ENCODE data around the gene UGT1A8.
A peak's percentile ranks its signal among the peaks of the same experiment; 100 is the strongest.
"Not testable (repeated sequence)": the region's sequence is repeated elsewhere in the genome, so short reads cannot be mapped to it uniquely, and the experiment has no call there.

The UGT1A8 gene

GRCh38 chr2:233688341-233688740 is 70.9 kb downstream of the UGT1A8 start:
- no peak for DNase-seq (ENCODE audit: low spot score)

- DNase-seq (ENCODE audit: low spot score) = no peak
Measured at GRCh38 chr2:233689031-233689430, 71.6 kb downstream of the UGT1A8 start.

DNA sequence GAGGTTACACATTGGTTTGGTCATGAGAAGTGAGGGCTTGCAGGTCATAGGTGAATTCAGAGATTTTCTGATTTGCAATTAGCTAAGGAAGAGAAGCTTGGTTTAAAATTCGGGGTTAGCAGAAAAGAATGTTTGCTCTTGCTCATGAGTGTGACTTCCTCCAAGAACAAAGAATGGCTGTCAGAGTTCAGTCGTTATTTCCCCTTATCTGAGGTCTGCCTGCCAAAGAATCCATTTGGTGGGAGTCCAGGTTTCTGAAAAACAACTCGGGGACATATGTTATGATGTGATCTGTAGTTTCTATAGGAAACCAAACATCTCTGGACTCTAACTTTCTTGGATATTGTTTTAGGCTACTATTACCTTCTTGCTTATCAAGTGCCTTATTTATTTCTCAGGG is 72.1 kb downstream of the UGT1A8 start:
- DNase-seq (ENCODE audit: low spot score) = no peak

DNA sequence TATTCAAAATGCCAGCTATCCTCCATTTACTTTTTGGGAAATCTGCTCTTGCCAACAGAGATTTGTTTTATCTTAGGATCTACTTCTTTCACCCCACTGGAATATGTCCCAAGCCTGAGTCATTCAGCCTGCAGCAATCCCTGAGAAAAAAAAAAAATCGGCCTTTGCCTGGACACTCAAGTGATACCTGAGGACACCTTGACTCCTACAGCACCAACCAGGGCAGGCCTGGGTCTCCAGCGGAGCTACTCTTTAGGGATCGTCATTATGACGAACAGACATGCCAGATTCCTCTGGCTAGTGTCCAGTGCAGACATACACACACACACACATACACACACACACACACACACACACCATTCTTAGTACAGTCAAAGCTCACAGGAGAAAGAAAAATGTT is 73.0 kb downstream of the UGT1A8 start:
- DNase-seq (ENCODE audit: low spot score) = no peak

DNA sequence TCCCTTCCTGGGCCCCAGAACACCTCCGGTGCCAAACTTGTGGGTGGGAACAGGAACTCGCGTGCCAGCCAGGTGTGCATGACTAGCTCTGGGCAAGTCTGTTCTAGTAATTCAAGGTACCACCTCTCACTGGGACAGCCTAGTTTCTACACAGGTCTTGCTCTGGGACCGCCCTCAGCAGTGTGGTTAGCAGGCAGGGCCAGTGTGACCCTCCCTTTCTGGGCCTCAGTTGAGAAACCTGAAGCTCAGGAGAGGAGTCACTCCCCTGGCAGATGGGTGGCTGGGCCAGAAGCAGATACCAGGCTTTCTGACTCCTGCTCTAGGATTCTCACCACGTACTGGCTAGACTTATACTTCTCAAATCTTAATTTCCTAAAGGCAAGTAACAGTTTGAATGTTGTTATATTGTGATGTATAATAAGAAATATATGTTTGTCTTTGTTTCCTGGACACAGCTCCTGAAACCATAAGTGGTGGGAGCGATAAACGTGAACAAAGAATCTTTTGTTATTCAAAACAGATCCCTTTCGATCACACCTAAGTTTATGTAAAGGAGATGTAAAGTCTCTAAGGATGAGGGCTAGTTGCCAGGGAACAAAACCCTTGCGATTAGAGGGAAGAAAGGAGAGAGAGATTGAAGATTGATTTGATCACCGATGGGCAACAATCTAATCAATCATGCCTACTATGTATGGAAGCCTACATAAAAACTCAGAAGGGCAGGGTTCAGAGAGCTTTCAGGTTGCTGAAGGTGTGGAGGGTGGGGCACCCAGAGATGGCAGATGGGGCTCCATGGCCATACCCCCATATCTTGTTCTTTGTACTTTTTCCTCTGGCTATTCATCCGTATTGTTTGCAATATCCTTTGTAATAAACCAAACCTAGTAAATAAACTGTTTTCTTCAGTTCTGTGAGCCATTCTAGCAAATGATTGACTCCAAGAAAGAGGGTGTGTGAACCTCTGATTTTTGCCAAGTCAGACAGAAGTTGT is 74.3 kb downstream of the UGT1A8 start:
- no peak for DNase-seq (ENCODE audit: low spot score)

DNA sequence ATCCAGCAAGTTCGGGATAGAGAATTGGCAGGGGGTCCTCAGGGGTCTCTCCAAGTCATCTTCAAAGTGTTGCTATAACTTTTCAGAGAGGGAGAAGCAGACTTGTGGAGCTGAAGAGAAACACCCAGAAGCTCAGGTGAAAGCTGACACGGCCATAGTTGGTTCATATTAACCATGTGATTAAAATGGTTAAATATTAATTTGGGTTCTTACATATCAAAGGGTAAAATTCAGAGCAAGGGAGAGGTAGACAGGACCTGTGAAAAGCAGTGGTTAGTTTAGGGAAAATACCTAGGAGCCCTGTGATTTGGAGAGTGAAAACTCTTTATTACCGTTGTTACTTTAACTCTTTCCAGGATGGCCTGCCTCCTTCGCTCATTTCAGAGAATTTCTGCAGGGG is 75.2 kb downstream of the UGT1A8 start, which contains the start of gene UGT1A6:
TSS of gene UGT1A6 (plus strand) at position 243 of the 400 bp plus-strand sequence. CDS start at position 358, 115 bp downstream.
- no peak for DNase-seq (ENCODE audit: low spot score)

DNA sequence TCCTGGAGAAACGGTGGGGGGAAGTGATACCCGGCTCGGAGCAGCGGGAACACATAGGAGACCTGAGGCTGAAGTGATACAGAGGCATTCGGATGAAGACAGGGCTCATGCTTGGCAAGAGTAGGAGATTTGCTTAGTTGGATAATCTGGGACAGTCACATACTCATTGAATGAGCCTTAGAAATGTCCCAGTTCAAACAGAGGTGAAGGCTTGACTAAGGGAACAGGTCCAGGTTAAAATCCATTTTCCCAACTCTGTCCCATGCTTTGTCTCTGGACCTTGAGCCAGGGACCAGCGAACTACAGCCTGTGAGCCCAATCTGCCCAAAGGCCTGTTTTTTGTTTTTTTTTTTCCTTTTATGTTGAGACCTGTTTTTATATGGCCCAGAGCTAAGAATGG is 76.5 kb downstream of the UGT1A8 start:
- DNase-seq (ENCODE audit: low spot score) = no peak

- DNase-seq (ENCODE audit: low spot score) = no peak
Measured at GRCh38 chr2:233698740-233699139, 81.3 kb downstream of the UGT1A8 start.

- DNase-seq (ENCODE audit: low spot score) = no peak
Measured at GRCh38 chr2:233699424-233700027, 82.1 kb downstream of the UGT1A8 start.

DNA sequence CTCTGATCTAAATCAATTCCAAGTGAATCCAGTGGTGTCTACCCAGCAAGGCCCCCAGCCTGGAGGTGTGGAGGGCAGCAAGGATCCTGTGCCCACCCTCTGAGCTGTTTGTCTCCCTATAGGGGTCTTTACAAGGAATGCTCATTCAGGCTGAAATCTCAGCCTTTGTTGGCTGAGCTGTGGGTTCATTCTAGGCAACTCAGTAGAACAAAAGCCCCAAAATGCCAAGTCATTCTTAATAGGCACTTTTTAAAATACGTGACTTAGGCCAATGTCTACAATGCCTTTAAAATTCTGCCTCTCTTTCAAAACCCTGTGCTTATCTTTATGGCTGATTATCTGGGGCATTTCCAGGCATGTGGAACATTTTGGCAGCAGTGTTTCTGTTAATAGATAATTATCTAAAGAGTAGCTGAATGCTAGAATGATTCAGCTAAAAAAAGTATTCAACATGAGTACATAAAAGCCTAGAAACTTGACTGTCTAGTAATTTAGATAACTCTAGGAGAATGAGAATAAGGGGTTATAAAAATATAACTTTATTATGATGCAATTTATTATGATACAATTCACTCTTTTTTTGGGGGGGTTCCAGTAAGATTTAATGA is 82.7 kb downstream of the UGT1A8 start:
- DNase-seq (ENCODE audit: low spot score) = no peak

DNA sequence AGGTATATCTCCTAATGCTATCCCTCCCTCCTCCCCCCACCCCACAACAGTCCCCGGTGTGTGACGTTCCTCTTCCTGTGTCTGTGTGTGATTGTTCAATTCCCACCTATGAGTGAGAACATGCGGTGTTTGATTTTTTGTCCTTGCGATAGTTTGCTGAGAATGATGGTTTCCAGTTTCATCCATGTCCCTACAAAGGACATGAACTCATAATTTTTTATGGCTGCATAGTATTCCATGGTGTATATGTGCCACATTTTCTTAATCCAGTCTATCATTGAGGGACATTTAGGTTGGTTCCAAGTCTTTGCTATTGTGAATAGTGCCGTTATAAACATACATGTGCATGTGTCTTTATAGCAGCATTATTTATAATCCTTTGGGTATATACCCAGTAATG is 83.4 kb downstream of the UGT1A8 start:
- DNase-seq (ENCODE audit: low spot score) = not testable (repeated sequence)

- DNase-seq (ENCODE audit: low spot score) = no peak
Measured at GRCh38 chr2:233702238-233702637, 84.8 kb downstream of the UGT1A8 start.

- DNase-seq (ENCODE audit: low spot score) = no peak
Measured at GRCh38 chr2:233705911-233706506, 88.6 kb downstream of the UGT1A8 start.

- no peak for DNase-seq (ENCODE audit: low spot score)
Measured at GRCh38 chr2:233706720-233707119, 89.3 kb downstream of the UGT1A8 start.

DNA sequence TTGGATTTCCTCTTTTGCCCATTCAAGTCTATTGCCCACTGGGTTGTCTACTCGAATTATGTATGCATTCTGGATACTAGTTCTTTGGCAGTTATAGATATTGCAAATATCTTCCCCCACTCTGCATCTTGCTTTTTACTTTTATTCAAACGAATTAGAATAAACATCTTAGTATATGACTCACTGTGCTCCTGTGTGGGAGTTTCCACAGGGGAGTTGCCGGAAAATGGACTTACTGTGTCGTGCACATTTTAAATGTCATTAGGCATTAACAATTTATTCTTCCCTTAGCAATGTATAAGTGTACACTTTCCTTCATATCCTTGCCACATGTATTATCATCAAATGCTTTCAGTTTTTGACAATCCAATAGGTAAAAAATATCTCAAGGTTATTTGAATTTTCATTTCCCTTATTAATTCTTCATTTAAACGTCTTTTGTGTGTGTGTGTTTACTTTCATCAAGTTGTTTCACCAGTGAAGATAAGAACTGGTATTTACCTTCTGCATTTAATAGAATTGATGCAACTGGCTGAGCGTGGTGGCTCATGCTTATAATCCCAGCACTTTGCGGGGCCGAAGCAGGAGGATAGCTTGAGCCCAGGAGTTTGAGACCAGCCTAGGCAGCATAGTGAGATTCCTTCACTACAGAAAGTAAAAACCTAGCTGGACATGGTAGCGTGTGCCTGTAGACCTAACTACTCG is 90.7 kb downstream of the UGT1A8 start:
- DNase-seq (ENCODE audit: low spot score) = no peak

GRCh38 chr2:233708942-233709341 is 91.5 kb downstream of the UGT1A8 start:
- no peak for DNase-seq (ENCODE audit: low spot score)

GRCh38 chr2:233711312-233712008 is 94.0 kb downstream of the UGT1A8 start:
- peak; percentile 56 for DNase-seq (ENCODE audit: low spot score)

GRCh38 chr2:233712611-233713261 is 95.3 kb downstream of the UGT1A8 start, which contains the start of gene UGT1A5:
Gene UGT1A5, plus strand, starts transcription at chr2:233712907. Its CDS starts 85 bp downstream, at chr2:233712992.
- DNase-seq (ENCODE audit: low spot score) = no peak

- DNase-seq (ENCODE audit: low spot score) = no peak
Measured at GRCh38 chr2:233713262-233713615, 95.8 kb downstream of the UGT1A8 start.

DNA sequence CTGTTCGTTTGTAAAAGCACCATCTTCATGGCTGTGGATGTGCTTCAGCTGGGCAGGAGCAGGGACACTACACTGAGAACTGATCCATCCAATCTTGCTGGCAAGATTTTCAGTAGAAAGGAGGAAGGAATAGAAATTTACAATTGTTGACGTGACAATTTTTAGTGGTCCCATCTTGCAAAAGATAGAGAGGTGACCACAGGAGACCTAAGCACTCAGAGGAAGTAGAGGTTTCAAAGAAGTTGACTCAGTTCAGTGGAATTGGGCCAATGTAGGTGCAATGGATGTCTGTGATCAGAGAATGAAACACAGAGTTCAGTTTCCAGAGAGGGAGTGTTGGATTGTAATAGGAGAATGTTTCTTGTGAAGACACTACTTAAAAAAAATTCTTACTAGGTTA is 96.7 kb downstream of the UGT1A8 start:
- DNase-seq (ENCODE audit: low spot score) = no peak

DNA sequence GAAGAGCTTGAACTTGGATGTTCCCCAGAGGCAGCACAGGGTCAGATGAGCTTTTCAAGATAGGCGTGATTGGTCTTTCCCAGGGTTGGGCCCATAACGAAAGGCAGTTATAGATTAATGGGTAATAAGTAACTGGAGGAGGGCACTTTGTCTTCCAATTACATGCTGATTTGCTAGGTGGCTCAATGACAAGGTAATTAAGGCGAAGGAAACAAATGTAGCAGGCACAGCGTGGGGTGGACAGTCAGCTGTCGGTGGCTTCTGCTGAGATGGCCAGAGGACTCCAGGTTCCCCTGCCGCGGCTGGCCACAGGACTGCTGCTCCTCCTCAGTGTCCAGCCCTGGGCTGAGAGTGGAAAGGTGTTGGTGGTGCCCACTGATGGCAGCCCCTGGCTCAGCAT is 101.1 kb downstream of the UGT1A8 start, which contains the start of gene UGT1A4:
TSS of gene UGT1A4 (plus strand) at position 185 of the 400 bp plus-strand sequence. CDS start at position 270, 85 bp downstream.
- DNase-seq (ENCODE audit: low spot score) = no peak

Measured in HuH-7.5 (cell line).